Tibial nerve (tissue), 4 donors: ENCODE results near the gene TRAPPC3L. TPM values are rescaled to one million over a fixed set of nuclear protein-coding genes. Genes with fewer than 3 reads are reported as not detected.

Experiments used
- DNase-seq, 2 donors: peaks; one replicate each; pipeline ENCODE4 v3.0.0-alpha.2; 2019; ENCODE audit warnings: low spot score in 2 of 2
- H3K27ac ChIP-seq, 4 donors: fragments of 200-600 bp; sonication (generic) in 3 of 4; one replicate each; pipeline ENCODE4 v1.5.1; 2017 to 2019; ENCODE audit warnings: mild to moderate bottlenecking in 1 of 4
- H3K27me3 ChIP-seq, 2 donors: fragments of 200-600 bp; sonication (generic) in 1 of 2; one replicate each; pipeline versions ENCODE4 v1.5.1 to v1.6.0; 2017 to 2019
- H3K36me3 ChIP-seq, 3 donors: fragments of 200-600 bp; sonication (generic); one replicate each; pipeline ENCODE4 v1.5.1; 2018 to 2019
- H3K4me1 ChIP-seq, 4 donors: fragments of 200-600 bp; sonication (generic) in 3 of 4; one replicate each; pipeline ENCODE4 v1.5.1; 2017 to 2019
- H3K4me3 ChIP-seq, 4 donors: fragments of 200-600 bp; sonication (generic) in 3 of 4; one replicate each; pipeline ENCODE4 v1.5.1; 2017 to 2019; ENCODE audit warnings: mild to moderate bottlenecking in 1 of 4, moderate library complexity in 1 of 4
- H3K9me3 ChIP-seq, 4 donors: fragments of 200-600 bp; sonication (generic) in 3 of 4; one replicate each; pipeline ENCODE4 v1.5.1; 2017 to 2019
- EP300 ChIP-seq, 2 donors: sonication (generic); formaldehyde crosslinking; IDR thresholded peaks; one replicate each; pipeline ENCODE4 v1.6.1; 2017; ENCODE audit warnings: antibody characterized with exemption in 2 of 2, mild to moderate bottlenecking in 1 of 2
- POLR2A ChIP-seq, 2 donors: fragments of 450-650 bp; IDR thresholded peaks; one replicate each; pipeline ENCODE4 v1.6.1; 2017; ENCODE audit warnings: antibody characterized with exemption in 2 of 2, mild to moderate bottlenecking in 2 of 2, moderate library complexity in 2 of 2
- WGBS, 2 donors: methylation state at CpG; one replicate each; pipeline ENCODE4 v1.1.5; 2018; 5-methylcytosine and 5-hydroxymethylcytosine counted together
- total RNA-seq, 4 donors: library from RNA; depleted of rRNA; stranded (reverse); fragments of >200 nt; gene quantifications; one replicate each; pipeline ENCODE4 v1.1.0, GENCODE V29; 2016
- TF ChIP-seq, protein P1 (sequence below), 5 experiments: fragments of 200-600 bp in 3 of 5; fragments of 450-650 bp in 2 of 5; sonication (generic) in 3 of 5; IDR thresholded peaks; one replicate each; pipeline ENCODE4 v1.5.1; 2016 to 2019; ENCODE audit warnings: antibody characterized with exemption in 5 of 5, mild to moderate bottlenecking in 3 of 5, moderate library complexity in 2 of 5

The TRAPPC3L gene
- total RNA-seq, 4 donors from 2014 or later, result 0.21 TPM; not detected in 3

GRCh38 chr6:116512111-116512559, 33.3 kb downstream of the TRAPPC3L start:
- peaks cover 0 to 11% (median 0%) of the 10 kb centered on the region in 3 donors for H3K36me3 ChIP-seq
- DNase-seq, result no peak
- peaks cover 0 to 34% (median 10%) of the 10 kb centered on the region in 4 donors for H3K4me1 ChIP-seq
- H3K9me3 ChIP-seq, result peaks cover 0 to 3% (median 0%) of the 10 kb centered on the region in 4 donors
- TF ChIP-seq POLR2A (IDR thresholded peaks at IDR 0.05) (no peak), EP300 (IDR thresholded peaks at IDR 0.05) (no peak)
- TF ChIP-seq, protein P1, sequence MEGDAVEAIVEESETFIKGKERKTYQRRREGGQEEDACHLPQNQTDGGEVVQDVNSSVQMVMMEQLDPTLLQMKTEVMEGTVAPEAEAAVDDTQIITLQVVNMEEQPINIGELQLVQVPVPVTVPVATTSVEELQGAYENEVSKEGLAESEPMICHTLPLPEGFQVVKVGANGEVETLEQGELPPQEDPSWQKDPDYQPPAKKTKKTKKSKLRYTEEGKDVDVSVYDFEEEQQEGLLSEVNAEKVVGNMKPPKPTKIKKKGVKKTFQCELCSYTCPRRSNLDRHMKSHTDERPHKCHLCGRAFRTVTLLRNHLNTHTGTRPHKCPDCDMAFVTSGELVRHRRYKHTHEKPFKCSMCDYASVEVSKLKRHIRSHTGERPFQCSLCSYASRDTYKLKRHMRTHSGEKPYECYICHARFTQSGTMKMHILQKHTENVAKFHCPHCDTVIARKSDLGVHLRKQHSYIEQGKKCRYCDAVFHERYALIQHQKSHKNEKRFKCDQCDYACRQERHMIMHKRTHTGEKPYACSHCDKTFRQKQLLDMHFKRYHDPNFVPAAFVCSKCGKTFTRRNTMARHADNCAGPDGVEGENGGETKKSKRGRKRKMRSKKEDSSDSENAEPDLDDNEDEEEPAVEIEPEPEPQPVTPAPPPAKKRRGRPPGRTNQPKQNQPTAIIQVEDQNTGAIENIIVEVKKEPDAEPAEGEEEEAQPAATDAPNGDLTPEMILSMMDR (IDR thresholded peaks at IDR 0.05), result no peak
- H3K4me3 ChIP-seq, result peak overlapping the region; percentile 35 to 64 (median 46)
- H3K27ac ChIP-seq, result peak overlapping the region; percentile 74 to 98 (median 82)
- WGBS, 2 donors, result 16 to 17% methylated on average over 4 of the region's 4 CpGs
- H3K27me3 ChIP-seq, result no peaks in the 10 kb centered on the region

GRCh38 chr6:116511424-116512110, 33.9 kb downstream of the TRAPPC3L start, which contains the start of gene CALHM5:
Gene CALHM5 (plus strand): TSS chr6:116511639. CDS start chr6:116511697, 58 bp downstream.
- TF ChIP-seq POLR2A (IDR thresholded peaks at IDR 0.05) (peak in 1 of 2 donors; percentile 38), EP300 (IDR thresholded peaks at IDR 0.05) (peak in 1 of 2 donors; percentile 88)
- TF ChIP-seq, protein P1 (IDR thresholded peaks at IDR 0.05), result peak; percentile 53 to 81 (median 75)
- H3K27me3 ChIP-seq, result no peaks in the 10 kb centered on the region
- H3K36me3 ChIP-seq, result peaks cover 0 to 11% (median 0%) of the 10 kb centered on the region in 3 donors
- H3K27ac ChIP-seq, result peak within 1 kb of the TSS; percentile 74 to 98 (median 82)
- peak within 1 kb of the TSS; percentile 35 to 64 (median 46) for H3K4me3 ChIP-seq
- DNase-seq, result peak; percentile 32 to 70
- peaks cover 0 to 34% (median 10%) of the 10 kb centered on the region in 4 donors for H3K4me1 ChIP-seq
- 8 to 14% methylated on average over 10 of the region's 10 CpGs for WGBS, 2 donors
- peaks cover 0 to 3% (median 0%) of the 10 kb centered on the region in 4 donors for H3K9me3 ChIP-seq

DNA sequence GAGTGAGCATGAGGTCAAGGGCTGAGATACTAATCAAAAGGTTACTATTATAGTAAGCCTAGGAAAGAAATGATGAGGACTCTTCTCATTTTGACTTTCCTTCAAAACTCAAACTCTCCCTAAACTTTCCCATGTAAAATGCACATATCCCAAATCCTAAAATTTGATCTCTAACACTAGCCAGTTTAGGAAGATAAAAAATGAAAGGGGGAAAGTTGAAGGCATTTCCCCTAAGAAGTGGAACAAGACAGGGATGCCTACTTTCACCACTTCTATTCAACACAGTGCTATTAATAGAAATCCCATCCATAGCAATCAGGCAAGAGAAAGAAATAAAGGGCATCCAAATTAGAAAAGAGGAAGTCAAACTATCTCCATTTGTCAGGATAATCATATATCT, 37.0 kb downstream of the TRAPPC3L start:
- DNase-seq, result no peak
- Histone ChIP-seq H3K27me3 (no peaks in the 10 kb centered on the region), H3K4me3 (no peak overlapping the region), H3K36me3 (no peaks in the 10 kb centered on the region), H3K9me3 (peaks cover 0 to 3% (median 0%) of the 10 kb centered on the region in 4 donors), H3K27ac (no peak overlapping the region), H3K4me1 (peaks cover 0 to 14% (median 4%) of the 10 kb centered on the region in 4 donors)
- TF ChIP-seq POLR2A (IDR thresholded peaks at IDR 0.05) (no peak), EP300 (IDR thresholded peaks at IDR 0.05) (no peak)
- TF ChIP-seq, protein P1 (IDR thresholded peaks at IDR 0.05), result no peak

DNA sequence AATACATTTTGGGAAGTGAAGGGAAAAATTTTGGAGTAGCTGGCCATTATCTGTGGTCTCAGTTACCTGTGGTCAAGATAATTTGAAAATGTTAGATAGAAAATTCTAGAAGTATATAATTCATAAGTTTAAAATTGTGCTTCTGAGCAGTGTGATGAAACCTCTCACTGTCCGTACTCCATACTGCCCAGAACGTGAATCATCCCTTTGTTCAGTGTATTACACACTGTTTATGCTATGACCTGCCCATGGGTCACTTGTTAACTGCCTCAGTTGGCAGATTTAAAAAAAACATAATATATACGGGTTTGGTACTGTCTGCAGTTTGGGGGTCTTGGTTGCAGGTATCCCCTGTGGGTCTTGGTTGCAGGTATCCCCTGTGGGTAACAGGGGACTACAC, 38.2 kb downstream of the TRAPPC3L start:
- Histone ChIP-seq H3K36me3 (no peaks in the 10 kb centered on the region), H3K4me1 (peaks cover 0 to 4% (median 0%) of the 10 kb centered on the region in 4 donors), H3K4me3 (no peak overlapping the region), H3K27me3 (no peaks in the 10 kb centered on the region), H3K9me3 (peaks cover 0 to 3% (median 0%) of the 10 kb centered on the region in 4 donors), H3K27ac (no peak overlapping the region)
- TF ChIP-seq POLR2A (IDR thresholded peaks at IDR 0.05), result no peak
- no peak for TF ChIP-seq EP300 (IDR thresholded peaks at IDR 0.05)
- 49 to 53% methylated on average over 3 of the region's 3 CpGs for WGBS, 2 donors
- no peak for DNase-seq

DNA sequence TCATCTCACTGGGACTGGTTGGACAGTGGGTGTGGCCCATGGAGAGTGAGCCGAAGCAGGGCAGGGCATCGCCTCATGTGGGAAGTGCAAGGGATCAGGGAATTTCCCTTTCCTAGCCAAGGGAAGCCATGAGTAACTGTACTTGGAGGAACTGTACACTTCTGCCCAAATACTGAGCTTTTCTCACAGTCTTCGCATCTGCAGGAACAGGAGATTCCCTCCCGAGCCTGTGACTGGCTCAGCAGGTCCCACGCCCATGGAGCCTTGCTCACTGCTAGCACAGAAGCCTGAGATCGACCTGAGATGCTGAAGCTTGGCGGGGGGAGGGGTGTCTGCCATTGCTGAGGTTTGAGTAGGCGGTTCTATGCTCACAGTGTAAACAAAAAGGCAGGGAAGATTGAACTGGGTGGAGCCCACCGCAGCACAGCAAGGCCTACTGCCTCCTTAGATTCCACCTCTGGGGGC, 44.5 kb downstream of the TRAPPC3L start:
- Histone ChIP-seq H3K4me1 (no peaks in the 10 kb centered on the region), H3K9me3 (no peaks in the 10 kb centered on the region), H3K4me3 (no peak overlapping the region), H3K36me3 (no peaks in the 10 kb centered on the region), H3K27me3 (no peaks in the 10 kb centered on the region), H3K27ac (no peak overlapping the region)
- DNase-seq, result no peak
- WGBS, 2 donors, result 56 to 62% methylated on average over 9 of the region's 9 CpGs
- TF ChIP-seq, protein P1 (IDR thresholded peaks at IDR 0.05), result no peak
- TF ChIP-seq POLR2A (IDR thresholded peaks at IDR 0.05) (no peak), EP300 (IDR thresholded peaks at IDR 0.05) (no peak)
